GM12892 (cell line): ENCODE measurements around the gene NDUFAF3.
"Not testable (repeated sequence)": the region's sequence is repeated elsewhere in the genome, so short reads cannot be mapped to it uniquely, and the experiment has no call there.

Experiments used
- DNase-seq: peaks from one replicate; pipeline ENCODE4 v3.0.0; 2011; ENCODE audit not compliant: insufficient read length
- FAIRE-seq: peaks from 2 replicates; lab custom pipeline; 2011; peaks lifted over from hg19 to GRCh38; lab: Jason Lieb, UNC
- POLR2A ChIP-seq: IDR thresholded peaks from 2 replicates; pipeline ENCODE4 v1.6.1; 2011; ENCODE audit warnings: low read depth, low read length, control low read depth
- POLR2AphosphoS5 ChIP-seq: IDR thresholded peaks from 2 replicates; pipeline ENCODE4 v1.6.1; 2011; ENCODE audit warnings: low read depth, low read length, control low read depth
- TAF1 ChIP-seq: IDR thresholded peaks from 2 replicates; pipeline ENCODE4 v1.6.1; 2011; ENCODE audit warnings: low read depth, mild to moderate bottlenecking, control low read depth, low read length, borderline replicate concordance

NDUFAF3 gene

GRCh38 chr3:49004352-49005302 is 17.3 kb upstream of the NDUFAF3 start:
- TF ChIP-seq POLR2AphosphoS5 (no peak), POLR2A (no peak), TAF1 (no peak)
- DNase-seq = no peak
- no peak for FAIRE-seq

- FAIRE-seq = no peak
- no peak for TF ChIP-seq TAF1
- TF ChIP-seq POLR2AphosphoS5 = no peak
- TF ChIP-seq POLR2A = no peak
- no peak for DNase-seq
Measured at GRCh38 chr3:49005303-49005680, 16.6 kb upstream of the NDUFAF3 start.

- FAIRE-seq = no peak
Measured at GRCh38 chr3:49005998-49006397, 15.9 kb upstream of the NDUFAF3 start.

GRCh38 chr3:49006408-49007067 is 15.4 kb upstream of the NDUFAF3 start:
- DNase-seq = no peak

More at GRCh38 chr3:49005998-49006397, 15.9 kb upstream of the NDUFAF3 start:
- DNase-seq = no peak
- TF ChIP-seq POLR2AphosphoS5 (no peak), POLR2A (no peak), TAF1 (no peak)

GRCh38 chr3:49007068-49007770 is 14.7 kb upstream of the NDUFAF3 start, which contains the start of gene WDR6:
WDR6 (plus strand) TSS chr3:49007391; CDS start chr3:49007432, 41 bp downstream.
- peak; percentile 97 for FAIRE-seq
- TF ChIP-seq POLR2A (peak; percentile 97), TAF1 (peak; percentile 51; the same call in 1 of the 2 replicates), POLR2AphosphoS5 (peak; percentile 98)
- peak; percentile 99 for DNase-seq

More at GRCh38 chr3:49006408-49007067, 15.4 kb upstream of the NDUFAF3 start:
- TF ChIP-seq TAF1 = no peak
- TF ChIP-seq POLR2AphosphoS5 = no peak
- TF ChIP-seq POLR2A = no peak
- peak; percentile 17 for FAIRE-seq

- TF ChIP-seq POLR2AphosphoS5 (no peak; the same call in 1 of the 2 replicates), POLR2A (no peak), TAF1 (no peak)
- peak; percentile 86 for DNase-seq
- peak; percentile 40 for FAIRE-seq
Measured at GRCh38 chr3:49007771-49008528, 14.0 kb upstream of the NDUFAF3 start.

- not testable (repeated sequence) for FAIRE-seq, DNase-seq
Measured at GRCh38 chr3:49008627-49009026, 13.3 kb upstream of the NDUFAF3 start.

- FAIRE-seq (no peak), DNase-seq (no peak)
- TF ChIP-seq POLR2AphosphoS5 = no peak
- no peak for TF ChIP-seq POLR2A
- no peak for TF ChIP-seq TAF1
Measured at GRCh38 chr3:49009396-49009795, 12.5 kb upstream of the NDUFAF3 start.

GRCh38 chr3:49012441-49013017 is 9.4 kb upstream of the NDUFAF3 start:
- FAIRE-seq = no peak
- TF ChIP-seq TAF1 = no peak
- no peak for TF ChIP-seq POLR2A
- no peak for TF ChIP-seq POLR2AphosphoS5
- no peak for DNase-seq

GRCh38 chr3:49013113-49013737 is 8.7 kb upstream of the NDUFAF3 start:
- TF ChIP-seq TAF1 (no peak), POLR2AphosphoS5 (peak; percentile 71), POLR2A (peak; percentile 1; the same call in 1 of the 2 replicates)
- FAIRE-seq (no peak), DNase-seq (no peak)
